Limb (tissue), 2 donors: ENCODE results near the gene CYP27B1.
"Not testable (repeated sequence)": the region's sequence is repeated elsewhere in the genome, so short reads cannot be mapped to it uniquely, and the experiment has no call there.

Source experiments
- DNase-seq, 2 donors: peaks; one replicate each; pipeline ENCODE4 v3.0.0-alpha.2; 2016; ENCODE audit errors: extremely low spot score in 2 of 2

The CYP27B1 gene

DNA sequence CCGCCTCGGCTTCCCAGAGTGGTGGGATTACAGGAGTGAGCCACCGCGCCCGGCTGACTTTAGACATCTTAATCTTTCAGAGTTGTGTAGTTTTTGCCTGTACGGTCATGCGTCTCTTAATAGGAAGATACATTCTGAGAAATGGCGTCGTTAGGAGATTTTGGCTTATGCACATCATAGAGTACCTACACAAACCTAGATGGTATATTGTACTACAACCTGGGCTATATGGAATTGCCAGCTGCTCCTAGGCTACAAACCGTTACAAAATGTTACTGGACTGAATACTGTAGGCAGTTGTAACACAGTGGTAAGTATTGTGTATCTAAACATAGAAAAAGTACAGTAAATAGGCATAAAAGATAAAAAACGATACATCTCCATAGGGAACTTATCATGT, 17.0 kb upstream of the CYP27B1 start:
- DNase-seq, result no peak

- no peak for DNase-seq
These were observed 16.6 kb upstream of the CYP27B1 start for GRCh38 chr12:57783466-57783801.

DNA sequence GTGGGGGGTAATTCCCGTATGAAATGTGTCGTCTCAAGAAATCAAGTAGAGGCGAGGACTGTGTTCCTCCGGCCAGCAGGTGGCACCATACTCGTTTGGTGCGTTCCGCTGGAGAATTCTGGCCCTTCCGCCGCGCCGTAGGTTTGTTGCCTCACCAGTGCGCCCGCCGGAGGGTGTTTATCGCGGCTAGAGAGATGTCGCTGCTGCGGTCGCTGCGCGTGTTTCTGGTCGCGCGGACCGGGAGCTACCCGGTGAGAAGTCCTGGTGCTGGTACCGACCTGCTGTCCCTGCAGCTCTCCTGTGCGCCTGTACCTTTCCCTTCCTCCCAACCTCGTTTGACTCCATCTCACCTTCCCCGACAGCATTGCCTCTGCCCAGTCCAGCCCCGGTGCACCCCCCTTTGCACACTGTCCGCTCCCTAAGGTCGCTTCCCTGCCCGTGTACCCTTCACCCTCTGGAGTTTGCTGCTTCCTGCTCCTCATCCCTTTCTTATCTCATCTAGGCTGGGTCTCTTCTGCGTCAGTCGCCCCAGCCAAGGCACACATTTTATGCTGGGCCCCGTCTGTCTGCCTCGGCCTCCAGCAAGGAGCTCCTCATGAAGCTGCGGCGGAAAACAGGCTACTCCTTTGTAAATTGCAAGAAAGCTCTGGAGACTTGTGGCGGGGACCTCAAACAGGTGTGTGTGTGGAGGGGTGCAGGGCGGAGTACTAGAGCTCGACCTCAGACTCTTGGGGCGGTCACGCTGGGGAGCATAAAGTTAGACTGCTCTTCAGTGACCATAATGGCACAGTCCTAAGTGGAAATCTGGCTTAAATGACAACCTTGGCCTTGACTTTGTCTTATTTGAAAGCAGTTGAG, 16.0 kb upstream of the CYP27B1 start, which contains the start of gene TSFM:
Gene TSFM (plus strand): TSS at position 180 of the 858 bp plus-strand sequence. CDS start 15 bp downstream, at position 195.
- peak; percentile 95 to 98 for DNase-seq

DNA sequence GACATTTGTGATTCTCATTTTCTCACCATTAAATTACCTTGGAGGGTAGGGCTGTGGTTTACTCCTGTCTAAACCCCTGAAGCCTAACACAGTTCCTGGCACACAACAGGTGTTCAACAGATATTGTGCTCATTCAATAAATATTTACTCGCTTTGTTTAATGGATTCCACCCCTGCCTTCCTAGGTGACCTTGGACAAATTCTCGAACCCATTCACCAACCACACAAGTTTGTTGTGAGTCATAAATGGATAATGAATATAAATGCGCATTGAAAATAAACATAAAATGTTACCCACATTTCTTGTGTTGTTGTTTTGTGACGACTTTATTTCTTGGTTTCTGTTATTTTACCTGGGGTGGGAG, 15.3 kb upstream of the CYP27B1 start:
- no peak for DNase-seq

DNA sequence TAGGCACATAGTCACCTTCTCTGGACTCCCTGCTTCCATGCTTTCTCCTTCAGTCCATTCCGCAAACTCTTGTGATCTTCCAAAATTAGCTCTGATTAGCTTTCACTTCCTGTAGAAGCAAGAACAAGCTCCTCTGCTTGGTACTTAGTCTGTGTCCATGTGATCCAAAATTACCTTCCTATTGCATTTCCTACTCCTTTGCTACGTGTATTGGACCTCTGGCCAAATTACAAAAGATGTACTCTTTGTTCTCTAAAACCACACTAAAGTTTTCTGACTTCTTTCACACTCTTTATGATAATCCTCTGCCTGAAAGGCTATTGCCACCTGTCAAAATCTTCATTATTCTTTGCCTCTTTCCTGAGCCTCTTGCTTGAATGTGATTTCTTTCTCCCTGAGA, 14.9 kb upstream of the CYP27B1 start:
- DNase-seq, result no peak

GRCh38 chr12:57781244-57781643, 14.4 kb upstream of the CYP27B1 start:
- DNase-seq, result no peak

GRCh38 chr12:57780284-57780897, 13.5 kb upstream of the CYP27B1 start:
- DNase-seq, result no peak

GRCh38 chr12:57779736-57780135, 12.9 kb upstream of the CYP27B1 start:
- no peak for DNase-seq

- DNase-seq, result no peak
These were observed 11.0 kb upstream of the CYP27B1 start for GRCh38 chr12:57777911-57778310.

DNA sequence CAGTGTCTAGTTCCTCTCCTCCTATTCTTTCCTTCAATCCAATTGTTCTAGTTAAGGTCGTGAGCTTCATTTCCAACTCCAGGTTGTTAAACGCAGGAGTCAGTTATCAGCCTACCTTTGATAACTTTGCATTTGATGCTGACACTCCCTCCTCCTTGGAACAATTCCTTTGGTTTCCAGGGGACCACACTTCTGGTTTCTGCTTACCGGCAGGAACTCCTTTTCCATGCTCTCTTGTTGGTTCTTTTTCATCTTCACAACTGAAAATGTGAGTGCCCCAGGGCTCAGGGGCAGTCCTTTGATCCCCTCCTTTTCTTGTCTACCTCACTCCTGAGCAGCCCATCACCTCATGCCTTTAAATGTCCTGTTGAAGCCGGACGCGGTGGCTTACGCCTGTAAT, 10.5 kb upstream of the CYP27B1 start:
- DNase-seq, result no peak

GRCh38 chr12:57776247-57776587, 9.3 kb upstream of the CYP27B1 start:
- DNase-seq, result no peak

DNA sequence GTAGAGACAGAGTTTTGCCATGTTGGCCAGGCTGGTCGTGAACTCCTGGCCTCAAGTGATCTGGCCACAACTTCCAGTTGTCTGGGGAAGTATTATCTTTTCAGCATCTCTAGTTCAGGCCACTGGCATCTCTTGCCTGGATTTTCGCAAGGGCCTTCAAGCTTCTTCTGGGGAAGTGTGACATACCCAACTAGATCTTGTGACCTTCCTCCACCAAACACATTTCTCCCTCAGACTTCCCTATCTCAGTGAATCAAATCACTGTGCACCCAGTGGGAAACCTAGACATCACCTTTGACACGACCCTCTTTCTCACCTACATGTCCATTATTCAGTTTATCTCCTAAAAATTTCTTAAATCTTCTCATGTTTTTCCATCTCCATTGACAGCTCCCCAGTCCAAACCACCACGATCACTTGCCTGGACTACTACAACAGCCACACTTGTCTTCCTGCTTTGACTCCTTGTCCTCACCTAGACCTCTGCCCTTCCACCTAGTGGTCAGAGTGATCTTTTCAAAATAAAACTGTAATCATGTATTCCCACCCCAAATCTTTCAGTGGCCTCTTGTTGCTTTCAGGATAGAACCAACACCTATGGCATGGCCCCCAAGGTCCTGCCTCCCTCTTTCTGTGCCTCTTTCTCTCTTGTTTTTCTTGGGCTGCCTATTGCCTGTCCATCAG, 8.8 kb upstream of the CYP27B1 start:
- DNase-seq, result no peak

DNA sequence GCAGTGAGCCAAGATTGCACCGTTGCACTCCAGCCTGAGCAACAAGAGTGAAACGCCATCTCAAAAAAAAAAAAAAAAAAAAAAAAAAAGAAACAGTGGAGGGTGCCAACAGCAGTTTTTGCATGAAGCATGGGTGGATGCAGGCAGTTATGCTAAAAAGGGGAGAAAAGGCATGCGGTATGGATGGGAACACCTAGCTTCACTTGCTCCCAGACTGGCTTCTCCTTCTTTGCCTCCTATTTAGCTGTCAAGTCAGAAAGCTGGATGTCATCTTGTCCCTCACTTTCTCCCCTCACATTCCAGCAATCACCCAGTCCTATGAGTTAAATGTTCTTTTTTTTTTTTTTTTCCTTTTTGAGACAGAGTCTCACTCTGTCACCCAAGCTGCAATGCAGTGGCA, 8.2 kb upstream of the CYP27B1 start:
- no peak for DNase-seq

GRCh38 chr12:57774634-57775033, 7.8 kb upstream of the CYP27B1 start:
- DNase-seq, result not testable (repeated sequence)

GRCh38 chr12:57772429-57773322, 5.8 kb upstream of the CYP27B1 start, which contains the start of gene EEF1AKMT3:
Gene EEF1AKMT3 (plus strand): TSS chr12:57772614. CDS start chr12:57772725, 111 bp downstream.
- peak in 1 of 2 donors; percentile 79 for DNase-seq

DNA sequence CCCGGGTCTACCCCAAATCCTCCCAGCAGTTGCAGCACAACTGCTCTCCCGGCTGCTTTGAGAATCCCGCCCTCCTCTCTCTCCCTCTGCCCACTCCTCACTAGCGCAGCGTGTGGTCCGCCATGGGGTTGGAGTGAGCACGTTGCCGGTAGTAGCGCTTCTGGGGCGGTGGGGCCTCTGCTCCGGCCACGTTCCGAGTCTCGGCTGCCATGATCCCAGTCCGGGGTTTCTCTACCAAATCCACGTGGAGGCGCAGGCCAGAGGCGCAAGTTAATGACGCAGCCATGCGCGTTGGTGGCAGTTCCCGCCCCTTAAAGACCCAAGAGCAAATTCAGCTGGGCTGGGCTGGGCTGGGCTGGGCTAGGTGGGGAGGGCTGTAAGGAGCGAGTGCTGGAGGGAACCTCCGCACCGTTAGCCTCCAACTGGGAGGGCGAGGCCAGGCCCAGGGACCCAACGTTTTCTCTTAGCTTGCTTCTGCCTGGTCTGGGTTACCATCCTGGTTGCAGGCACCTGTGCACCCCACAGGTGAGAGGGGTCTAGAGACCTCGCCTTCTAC, 5.1 kb upstream of the CYP27B1 start, which contains the start of gene METTL1:
Gene METTL1 (minus strand): TSS at position 233 of the 556 bp plus-strand sequence. CDS start 22 bp downstream, at position 211.
- DNase-seq, result peak; percentile 95 to 97

DNA sequence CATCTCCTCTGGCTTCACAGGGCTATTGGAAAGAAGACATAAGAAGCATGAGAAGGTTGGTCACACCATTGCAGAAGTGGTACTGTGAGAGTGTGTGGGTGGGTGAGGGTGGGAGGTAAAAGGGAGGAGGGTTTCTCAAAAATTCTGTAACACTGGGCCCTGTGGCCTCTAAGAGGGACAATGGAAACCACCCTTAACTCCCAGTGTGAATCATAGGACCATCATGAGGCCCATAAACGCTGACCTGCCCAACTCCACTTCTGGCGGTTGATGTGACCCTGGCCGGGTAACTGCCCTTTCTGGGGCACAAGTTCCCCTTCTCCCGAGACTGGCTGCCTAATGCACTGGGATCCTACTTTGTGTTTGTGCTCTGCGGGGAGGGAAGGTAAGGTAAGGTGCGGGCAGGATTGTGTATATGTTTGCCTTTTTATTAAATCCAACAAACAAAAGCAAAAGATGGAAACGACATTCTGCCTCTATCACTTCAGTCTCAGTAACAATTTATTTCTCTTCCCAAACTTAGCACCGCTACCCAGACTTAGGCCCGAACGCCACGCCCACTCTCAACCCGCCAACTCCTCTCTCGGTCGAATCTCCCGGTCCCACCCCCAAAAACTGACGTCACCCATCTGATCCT, 4.5 kb upstream of the CYP27B1 start:
- DNase-seq, result peak in 1 of 2 donors; percentile 95

DNA sequence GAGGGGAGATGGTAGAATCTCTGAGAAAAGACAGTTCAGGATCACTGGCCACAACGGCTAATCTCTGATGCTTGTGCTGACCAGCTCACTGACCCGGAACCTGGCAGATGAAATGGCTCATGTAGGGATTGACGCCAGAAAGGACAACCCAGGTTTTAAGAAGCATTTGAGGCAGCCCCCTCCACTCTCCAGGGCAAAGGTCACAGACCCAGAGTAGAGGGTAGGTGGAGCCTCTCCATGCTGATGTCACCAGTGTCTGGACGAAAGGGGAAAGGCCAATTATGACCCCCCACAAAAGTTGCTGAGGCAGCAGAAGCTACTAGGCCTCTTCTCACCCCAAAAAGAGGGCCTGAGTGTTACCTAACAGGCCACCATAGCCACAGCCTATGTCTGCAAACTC, 3.9 kb upstream of the CYP27B1 start:
- DNase-seq, result no peak

DNA sequence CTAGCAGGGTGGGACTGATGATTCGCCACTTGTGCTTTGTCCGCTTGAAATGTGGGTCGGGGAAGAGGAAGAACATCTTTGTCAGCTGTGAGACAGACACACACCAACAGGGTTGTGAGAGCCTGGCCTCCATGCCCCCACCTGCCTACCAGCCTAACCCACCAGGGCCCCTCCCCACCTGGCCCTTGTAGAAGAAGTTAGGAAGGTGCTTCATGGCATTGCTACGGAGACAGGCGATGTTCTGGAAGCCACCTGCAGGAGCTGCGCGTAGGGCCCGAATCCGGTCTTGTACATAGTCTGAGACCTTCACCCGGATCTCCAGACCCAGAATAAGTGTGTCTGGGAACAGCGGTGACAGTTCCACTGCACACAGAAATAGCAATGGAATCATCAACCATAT, 2.7 kb upstream of the CYP27B1 start:
- DNase-seq, result no peak

DNA sequence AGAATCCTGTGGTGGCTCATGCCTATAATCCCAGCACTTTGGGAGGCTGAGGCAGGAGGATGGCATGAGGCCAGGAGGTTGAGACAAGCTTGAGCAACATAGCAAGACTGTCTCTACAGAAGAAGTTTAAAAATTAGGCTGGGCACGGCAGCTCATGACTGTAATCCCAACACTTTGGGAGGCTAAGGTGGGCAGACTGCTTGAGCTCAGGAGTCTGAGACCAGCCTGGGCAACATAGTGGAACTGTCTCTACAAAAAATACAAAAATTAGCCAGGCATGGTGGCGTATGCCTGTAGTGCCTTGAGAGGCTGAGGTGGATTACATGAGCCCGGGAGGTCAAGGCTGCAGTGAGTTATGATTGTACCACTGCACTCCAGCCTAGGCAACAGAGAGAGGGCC, 998 bp upstream of the CYP27B1 start:
- no peak for DNase-seq

- no peak for DNase-seq
These were observed 424 bp upstream of the CYP27B1 start for GRCh38 chr12:57767305-57767698.
